Measurements from ENCODE around the gene ACER3.
"Not testable (repeated sequence)": the region's sequence is repeated elsewhere in the genome, so short reads cannot be mapped to it uniquely, and the experiment has no call there.

Gene ACER3

DNA sequence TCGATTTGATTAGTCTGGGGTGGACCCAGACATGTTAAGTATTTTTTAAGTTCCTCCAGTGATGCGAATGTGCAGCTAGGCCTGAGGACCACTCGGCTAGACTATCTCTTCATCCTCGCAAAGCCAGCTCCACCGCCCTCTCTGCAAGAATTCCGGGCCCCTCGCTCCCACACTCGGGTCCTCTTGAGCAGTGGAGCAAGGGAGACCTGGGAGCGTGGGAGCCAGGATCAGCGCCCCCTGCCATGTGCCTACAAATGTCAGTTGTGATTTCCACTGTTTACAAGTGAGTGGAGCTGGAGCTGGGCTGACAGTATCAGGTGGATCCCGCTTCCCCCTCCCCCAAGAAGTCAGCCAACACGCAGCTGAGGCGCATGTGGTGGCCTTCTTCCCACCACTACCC is 180.2 kb downstream of the ACER3 start:
- H3K36me3 ChIP-seq, result no peaks in the 10 kb centered on the region
- no peak for TF ChIP-seq Cebpa-rat (IDR thresholded peaks at IDR 0.05)
- no peak overlapping the region for H3K4me3 ChIP-seq
- H3K9ac ChIP-seq, result no peak overlapping the region
- no peak overlapping the region for H3K27ac ChIP-seq
- H4K20me1 ChIP-seq, result peaks cover 0 to 4% (median 0%) of the 10 kb centered on the region in 11 experiments; a peak in 2 of 22 replicates
- H3K4me1 ChIP-seq, result peaks cover 17 to 21% (median 20%) of the 10 kb centered on the region in 10 experiments
- peaks cover 0 to 17% (median 7%) of the 10 kb centered on the region in 11 experiments; a peak in 11 of 22 replicates for H3K9me3 ChIP-seq (replicated peaks in 1 of 11)
- H3K4me2 ChIP-seq, result no peak overlapping the region
- peaks cover 8 to 14% (median 11%) of the 10 kb centered on the region in 11 experiments; a peak in 18 of 22 replicates for H3K27me3 ChIP-seq

DNA sequence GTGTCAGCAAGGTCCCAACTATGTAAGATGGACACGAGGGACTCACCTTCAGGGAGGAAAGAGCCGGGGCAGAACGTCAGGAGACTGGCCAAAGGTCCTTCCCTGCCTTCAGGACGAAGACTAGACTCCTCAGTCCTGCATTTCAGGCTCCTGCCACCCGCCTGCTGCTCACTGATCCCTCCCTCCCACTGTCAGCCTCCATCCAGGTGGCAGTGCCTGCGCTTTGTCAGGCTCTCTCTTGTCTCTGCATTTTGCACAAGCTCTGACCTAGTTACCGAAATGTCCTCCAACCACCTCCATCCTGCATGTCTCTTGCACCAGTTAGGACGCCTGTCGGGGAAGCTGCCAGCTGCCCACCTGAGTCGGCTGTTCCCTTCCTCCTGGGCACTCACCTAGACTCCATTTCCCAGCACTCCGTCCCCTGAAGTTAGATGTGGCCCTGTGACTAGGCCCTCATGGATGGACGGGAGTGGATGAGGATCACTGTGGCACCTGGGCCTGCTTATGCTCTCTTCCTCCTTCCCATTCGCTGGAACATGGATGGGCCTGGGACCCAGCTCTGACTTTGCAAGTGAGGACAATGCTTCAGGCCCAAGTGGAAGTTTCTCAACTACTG is 181.5 kb downstream of the ACER3 start:
- no peak for TF ChIP-seq Cebpa-rat (IDR thresholded peaks at IDR 0.05)
- no peak overlapping the region for H3K9ac ChIP-seq
- H3K27me3 ChIP-seq, result peaks cover 8 to 14% (median 11%) of the 10 kb centered on the region in 11 experiments; a peak in 18 of 22 replicates
- H4K20me1 ChIP-seq, result peaks cover 0 to 4% (median 0%) of the 10 kb centered on the region in 11 experiments; a peak in 2 of 22 replicates
- H3K4me2 ChIP-seq, result no peak overlapping the region
- no peaks in the 10 kb centered on the region for H3K36me3 ChIP-seq
- peaks cover 0 to 17% (median 7%) of the 10 kb centered on the region in 11 experiments; a peak in 11 of 22 replicates for H3K9me3 ChIP-seq (replicated peaks in 1 of 11)
- H3K27ac ChIP-seq, result no peak overlapping the region
- no peak overlapping the region for H3K4me3 ChIP-seq
- H3K4me1 ChIP-seq, result peaks cover 20 to 29% (median 23%) of the 10 kb centered on the region in 10 experiments

DNA sequence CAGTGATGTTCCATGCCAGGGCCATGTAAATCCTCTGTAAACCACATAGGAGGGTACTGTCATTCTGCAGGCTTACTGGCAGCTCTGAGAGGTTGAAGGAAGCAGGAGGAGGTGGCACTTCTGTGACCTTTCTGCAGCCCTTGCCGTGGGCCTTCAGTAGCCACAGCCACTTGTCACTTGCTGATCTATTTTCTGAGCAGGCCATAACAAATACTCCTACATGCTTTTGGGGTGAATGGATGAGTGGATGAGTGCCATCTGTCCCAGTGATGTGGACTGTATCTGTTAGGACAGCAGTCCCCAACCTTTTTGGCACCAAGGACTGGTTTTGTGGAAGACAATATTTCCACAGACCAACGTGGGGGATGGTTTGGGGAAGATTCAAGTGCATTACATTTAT is 183.6 kb downstream of the ACER3 start:
- no peaks in the 10 kb centered on the region for H4K20me1 ChIP-seq
- no peak overlapping the region for H3K9ac ChIP-seq
- peaks cover 0 to 17% (median 7%) of the 10 kb centered on the region in 11 experiments; a peak in 11 of 22 replicates for H3K9me3 ChIP-seq (replicated peaks in 1 of 11)
- H3K4me3 ChIP-seq, result no peak overlapping the region
- H3K4me2 ChIP-seq, result no peak overlapping the region
- no peak overlapping the region for H3K27ac ChIP-seq
- H3K36me3 ChIP-seq, result no peaks in the 10 kb centered on the region
- TF ChIP-seq Cebpa-rat (IDR thresholded peaks at IDR 0.05), result no peak
- peaks cover 7 to 11% (median 9%) of the 10 kb centered on the region in 11 experiments; a peak in 18 of 22 replicates for H3K27me3 ChIP-seq
- peaks cover 7 to 15% (median 11%) of the 10 kb centered on the region in 10 experiments for H3K4me1 ChIP-seq

DNA sequence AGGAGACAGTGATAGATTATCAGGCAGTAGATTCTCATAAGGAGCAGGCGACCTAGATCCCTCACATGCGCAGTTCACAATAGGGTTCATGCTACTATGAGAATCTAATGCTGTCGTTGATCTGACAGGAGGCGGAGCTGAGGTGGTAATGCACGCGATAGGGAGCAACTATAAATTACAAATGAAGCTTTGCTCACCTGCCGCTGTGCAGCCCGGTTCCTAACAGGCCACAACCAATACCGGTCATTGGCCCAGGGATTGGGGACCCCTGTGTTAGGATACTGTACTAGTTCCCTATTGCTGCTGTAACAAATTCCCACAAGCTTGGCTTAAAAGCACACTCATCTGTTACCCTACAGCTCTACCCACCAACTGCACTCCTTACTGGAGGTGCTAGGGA is 184.2 kb downstream of the ACER3 start:
- TF ChIP-seq Cebpa-rat (IDR thresholded peaks at IDR 0.05), result no peak
- no peak overlapping the region for H3K4me2 ChIP-seq
- no peak overlapping the region for H3K27ac ChIP-seq
- no peak overlapping the region for H3K4me3 ChIP-seq
- H4K20me1 ChIP-seq, result no peaks in the 10 kb centered on the region
- H3K36me3 ChIP-seq, result no peaks in the 10 kb centered on the region
- peaks cover 2 to 10% (median 6%) of the 10 kb centered on the region in 10 experiments; a peak in 19 of 20 replicates for H3K4me1 ChIP-seq
- peaks cover 1 to 5% (median 3%) of the 10 kb centered on the region in 11 experiments; a peak in 17 of 22 replicates for H3K27me3 ChIP-seq
- no peak overlapping the region for H3K9ac ChIP-seq
- peaks cover 0 to 12% (median 5%) of the 10 kb centered on the region in 11 experiments; a peak in 11 of 22 replicates for H3K9me3 ChIP-seq (replicated peaks in 1 of 11)

DNA sequence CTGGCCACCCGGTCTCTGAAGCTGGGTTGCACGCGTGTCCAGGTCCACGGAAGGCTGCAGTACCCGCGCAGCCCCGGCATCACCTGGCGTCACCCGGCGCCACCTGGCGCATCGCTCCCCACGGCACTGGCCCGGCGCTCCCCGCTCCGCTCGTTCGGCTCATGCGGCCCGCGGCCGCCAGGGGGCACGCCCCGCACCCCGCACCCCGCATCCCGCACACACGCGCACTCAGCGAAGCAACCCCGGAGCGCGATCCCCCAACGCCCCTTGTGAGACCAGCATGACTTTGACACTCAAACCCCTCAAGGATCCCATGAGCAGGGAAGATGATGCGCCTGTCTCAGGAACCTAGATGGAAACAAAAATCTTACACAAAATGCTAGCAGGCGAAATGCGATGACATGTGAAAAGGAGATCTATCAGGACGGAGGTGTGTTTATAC is 185.4 kb downstream of the ACER3 start:
- Histone ChIP-seq H3K27me3 (no peaks in the 10 kb centered on the region; a peak in 1 of 22 replicates), H3K4me2 (peak overlapping the region in 2 of 11 experiments; percentile 5 to 6; a peak in 2 of 22 replicates), H3K9ac (no peak overlapping the region), H3K4me1 (peaks cover 0 to 8% (median 5%) of the 10 kb centered on the region in 10 experiments; a peak in 14 of 20 replicates), H3K36me3 (no peaks in the 10 kb centered on the region), H3K27ac (no peak overlapping the region), H4K20me1 (no peaks in the 10 kb centered on the region), H3K9me3 (replicated peaks in 1 of 11) (0 out of 22 replicates have a peak, but pooled peaks cover 0 to under 1% (median 0%) of the 10 kb centered on the region in 11 experiments), H3K4me3 (no peak overlapping the region)
- no peak for TF ChIP-seq Cebpa-rat (IDR thresholded peaks at IDR 0.05)

DNA sequence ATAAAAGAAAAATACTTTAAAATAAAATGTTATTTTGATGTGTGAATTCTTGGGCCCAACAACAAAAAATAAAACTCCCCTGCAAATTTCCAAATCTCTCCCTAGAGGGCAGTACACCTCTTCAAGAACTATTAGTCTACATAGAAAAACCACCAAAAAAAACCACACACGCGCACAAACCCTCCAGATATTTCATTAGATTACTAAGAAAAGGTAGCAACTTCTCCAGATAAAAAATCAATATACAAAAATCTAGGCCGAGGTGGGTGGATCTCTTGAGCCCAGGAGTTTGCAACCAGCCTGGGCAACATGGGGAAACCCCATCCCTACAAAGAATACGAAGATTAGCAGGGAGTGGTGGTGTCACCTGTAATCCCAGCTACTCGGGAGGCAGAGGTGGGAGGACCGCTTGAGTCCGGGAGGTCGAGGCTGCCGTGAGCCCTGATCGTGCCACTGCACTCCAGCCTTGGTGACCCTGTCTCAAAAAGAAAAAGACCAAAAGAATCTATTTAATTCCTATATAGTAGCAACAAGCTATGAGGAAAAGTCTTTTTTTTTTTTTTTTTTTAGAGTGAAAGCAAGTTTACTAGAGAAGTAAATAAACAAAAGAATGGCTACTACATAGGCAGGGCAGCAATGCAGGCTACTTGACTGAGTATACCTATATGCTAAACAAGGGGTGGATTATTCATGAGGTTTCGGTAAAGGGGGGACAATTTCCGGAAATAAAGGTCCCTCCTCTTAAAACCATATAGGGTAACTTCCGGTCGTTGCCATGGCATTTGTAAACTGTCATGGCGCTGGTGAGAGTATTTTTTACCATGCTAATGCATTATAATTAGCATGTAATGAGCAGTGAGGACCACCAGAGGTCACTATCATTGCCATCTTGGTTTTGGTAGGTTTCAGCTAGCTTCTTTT is 186.5 kb downstream of the ACER3 start:
- Histone ChIP-seq H4K20me1 (no peaks in the 10 kb centered on the region), H3K4me2 (peak overlapping the region; percentile 76 to 99 (median 94)), H3K27me3 (no peaks in the 10 kb centered on the region; a peak in 1 of 22 replicates), H3K27ac (peak overlapping the region in 2 of 11 experiments; percentile 27 to 50; a peak in 2 of 22 replicates), H3K9me3 (replicated peaks in 1 of 11) (no peaks in the 10 kb centered on the region), H3K4me3 (peak overlapping the region; percentile 46 to 71 (median 55); a peak in 19 of 20 replicates), H3K4me1 (peaks cover 0 to 8% (median 5%) of the 10 kb centered on the region in 10 experiments; a peak in 14 of 20 replicates), H3K9ac (peak overlapping the region in 7 of 11 experiments; percentile 4 to 61 (median 48); a peak in 7 of 22 replicates), H3K36me3 (no peaks in the 10 kb centered on the region)
- TF ChIP-seq Cebpa-rat (IDR thresholded peaks at IDR 0.05), result no peak

DNA sequence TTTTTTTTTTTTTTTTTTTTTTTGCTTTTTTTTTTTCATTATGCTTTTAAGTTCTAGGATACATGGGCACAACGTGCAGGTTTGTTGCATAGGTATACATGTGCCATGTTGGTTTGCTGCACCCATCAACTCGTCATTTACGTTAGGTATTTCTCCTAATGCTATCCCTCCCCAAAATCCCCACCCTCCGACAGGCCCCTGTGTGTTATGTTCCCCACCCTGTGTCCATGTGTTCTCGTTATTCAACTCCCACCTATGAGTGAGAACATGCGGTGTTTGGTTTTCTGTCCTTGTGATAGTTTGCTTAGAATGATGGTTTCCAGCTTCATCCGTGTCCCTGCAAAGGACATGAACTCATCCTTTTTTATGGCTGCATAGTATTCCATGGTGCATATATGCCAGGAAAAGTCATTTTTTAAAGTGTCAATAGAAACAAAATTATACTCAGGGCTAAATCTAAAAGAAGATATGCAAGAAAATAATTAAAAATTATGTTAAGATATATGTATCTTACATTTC is 187.3 kb downstream of the ACER3 start:
- not testable (repeated sequence) for H3K36me3 ChIP-seq; H3K9ac ChIP-seq; H3K4me2 ChIP-seq; H3K27me3 ChIP-seq; H4K20me1 ChIP-seq; H3K9me3 ChIP-seq (replicated peaks in 1 of 11); H3K4me1 ChIP-seq; H3K4me3 ChIP-seq; H3K27ac ChIP-seq

DNA sequence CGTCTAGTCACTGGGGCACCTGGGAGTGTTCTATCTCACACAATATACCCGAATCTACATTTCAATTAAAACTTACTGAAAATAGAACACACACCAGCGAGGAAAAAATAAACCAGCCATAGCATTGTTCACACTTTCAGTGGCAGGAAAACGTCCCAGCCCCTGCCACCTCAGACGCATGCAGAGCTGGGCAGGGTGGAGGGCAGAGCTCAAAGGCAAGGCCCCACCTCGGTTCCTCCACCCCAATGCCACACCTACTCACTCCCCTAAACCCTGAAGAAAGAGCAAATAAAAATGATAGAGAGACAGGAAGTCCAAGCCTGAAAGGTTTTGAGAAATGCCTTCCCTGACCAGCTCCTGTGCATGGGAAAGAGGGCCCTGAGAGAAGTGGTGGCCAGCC is 188.3 kb downstream of the ACER3 start:
- Histone ChIP-seq H3K4me3 (no peak overlapping the region), H3K27me3 (no peaks in the 10 kb centered on the region; a peak in 1 of 22 replicates), H4K20me1 (no peaks in the 10 kb centered on the region), H3K36me3 (no peaks in the 10 kb centered on the region), H3K9me3 (replicated peaks in 1 of 11) (no peaks in the 10 kb centered on the region), H3K4me2 (no peak overlapping the region), H3K9ac (peak overlapping the region in 2 of 11 experiments; percentile 13 to 26; a peak in 2 of 22 replicates), H3K27ac (no peak overlapping the region), H3K4me1 (peaks cover 0 to 8% (median 5%) of the 10 kb centered on the region in 10 experiments; a peak in 14 of 20 replicates)
- no peak for TF ChIP-seq Cebpa-rat (IDR thresholded peaks at IDR 0.05)
